Amniotic epithelial cell (primary cell): ENCODE results near the gene BMP4.

Source experiments
- DNase-seq: peaks from one replicate; pipeline ENCODE4 v3.0.0-alpha.2; 2010; ENCODE audit warnings: low read depth

Gene BMP4

DNA sequence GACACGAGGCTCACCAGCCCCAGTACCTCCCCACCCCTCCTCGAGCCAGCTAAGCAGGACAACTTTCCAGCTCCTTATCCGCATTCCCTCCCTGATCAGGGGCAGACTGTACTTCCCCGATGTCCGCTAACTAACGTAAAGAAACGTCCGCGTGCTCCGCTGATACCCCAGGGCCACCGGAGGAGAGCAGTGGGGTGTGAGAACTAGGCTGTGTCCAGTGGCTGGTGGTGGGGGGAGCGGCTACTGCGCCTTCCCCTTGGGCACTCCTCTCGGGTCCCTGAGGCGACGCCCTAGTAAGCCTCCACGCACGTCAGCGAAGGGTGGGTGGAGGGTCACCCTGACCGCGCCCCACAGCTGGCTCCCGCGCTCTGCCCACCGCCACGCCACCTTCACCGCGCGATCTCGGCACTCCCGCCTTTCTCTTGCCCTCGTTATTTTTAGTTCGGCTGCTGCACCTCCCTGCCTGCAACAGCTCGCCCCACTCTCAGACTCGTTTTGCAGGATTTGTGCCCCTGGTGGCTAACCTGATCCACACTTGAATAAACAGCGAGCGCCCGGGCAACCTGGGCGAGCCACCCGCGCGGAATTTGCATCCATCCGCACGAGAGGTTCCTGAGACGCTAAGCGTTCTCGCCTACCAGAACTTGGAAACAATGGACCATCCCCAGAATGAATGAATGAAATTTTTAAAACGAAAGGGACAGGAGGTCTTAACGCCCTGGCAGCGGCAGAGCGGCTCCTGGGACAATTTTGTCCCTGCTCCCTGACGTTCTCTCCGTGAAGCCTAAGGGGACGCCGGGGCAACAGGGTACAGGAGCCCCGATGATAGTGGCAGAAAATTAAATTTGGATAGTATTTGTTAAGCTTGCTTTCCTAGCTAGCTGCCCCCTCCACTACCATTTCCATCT lies 6.9 kb upstream of the BMP4 start:
- peak; percentile 16 for DNase-seq

DNA sequence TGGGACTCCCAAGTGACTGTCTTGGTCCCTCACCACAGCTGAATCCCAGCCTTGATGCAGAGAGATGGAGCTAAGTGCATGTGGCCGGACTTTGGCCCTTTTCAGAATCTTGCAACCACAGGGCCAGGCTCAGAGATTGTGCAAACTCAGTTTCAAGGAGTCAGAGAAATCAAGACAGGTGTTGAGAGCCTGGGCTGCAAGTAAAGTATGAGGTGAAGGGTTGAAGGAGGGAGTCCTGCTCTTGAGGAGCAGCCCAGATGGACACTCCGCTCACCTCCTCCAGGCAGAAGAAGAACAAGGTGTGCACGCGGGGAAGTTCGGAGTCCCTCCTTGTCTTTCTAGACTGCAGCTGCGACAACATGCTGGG lies 6.3 kb upstream of the BMP4 start:
- no peak for DNase-seq

DNA sequence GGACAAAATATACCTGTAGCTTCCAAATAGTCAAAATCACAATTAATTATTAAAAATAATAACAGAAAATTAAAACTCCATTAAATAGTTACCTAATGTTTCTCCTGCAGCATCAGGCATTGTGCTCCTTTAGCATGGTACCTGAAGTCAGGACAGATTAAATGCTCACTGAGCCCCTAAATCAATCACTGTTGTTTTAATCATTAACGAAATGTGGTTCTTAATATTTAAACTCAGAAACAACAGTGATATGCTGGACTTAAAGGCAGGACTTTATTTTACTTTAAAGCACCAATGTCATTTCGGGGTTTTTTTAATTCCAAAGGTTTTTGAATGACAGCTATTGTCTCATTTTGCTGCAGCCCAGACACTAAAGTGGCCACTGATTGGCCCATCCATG lies 2.0 kb upstream of the BMP4 start:
- no peak for DNase-seq

DNA sequence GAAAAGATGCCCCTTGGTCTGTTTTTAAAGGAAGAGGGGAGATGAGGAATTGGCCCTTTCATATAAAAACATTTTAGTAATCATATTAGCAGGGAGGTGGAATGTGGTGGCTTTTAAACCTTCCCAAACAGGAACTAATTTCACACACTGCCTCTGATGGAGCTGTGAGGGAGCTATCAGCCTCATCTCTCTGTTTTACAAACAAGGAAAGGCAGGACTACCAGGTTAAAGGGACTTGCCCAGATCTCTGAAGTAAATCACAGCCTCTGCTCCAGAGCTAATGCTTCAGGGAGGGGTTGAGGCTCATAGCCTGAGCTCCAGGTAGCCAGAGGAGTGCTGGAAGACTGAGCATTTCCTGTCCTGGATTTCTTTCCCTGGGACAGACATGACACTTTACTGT lies 1.1 kb upstream of the BMP4 start:
- DNase-seq, result no peak

DNA sequence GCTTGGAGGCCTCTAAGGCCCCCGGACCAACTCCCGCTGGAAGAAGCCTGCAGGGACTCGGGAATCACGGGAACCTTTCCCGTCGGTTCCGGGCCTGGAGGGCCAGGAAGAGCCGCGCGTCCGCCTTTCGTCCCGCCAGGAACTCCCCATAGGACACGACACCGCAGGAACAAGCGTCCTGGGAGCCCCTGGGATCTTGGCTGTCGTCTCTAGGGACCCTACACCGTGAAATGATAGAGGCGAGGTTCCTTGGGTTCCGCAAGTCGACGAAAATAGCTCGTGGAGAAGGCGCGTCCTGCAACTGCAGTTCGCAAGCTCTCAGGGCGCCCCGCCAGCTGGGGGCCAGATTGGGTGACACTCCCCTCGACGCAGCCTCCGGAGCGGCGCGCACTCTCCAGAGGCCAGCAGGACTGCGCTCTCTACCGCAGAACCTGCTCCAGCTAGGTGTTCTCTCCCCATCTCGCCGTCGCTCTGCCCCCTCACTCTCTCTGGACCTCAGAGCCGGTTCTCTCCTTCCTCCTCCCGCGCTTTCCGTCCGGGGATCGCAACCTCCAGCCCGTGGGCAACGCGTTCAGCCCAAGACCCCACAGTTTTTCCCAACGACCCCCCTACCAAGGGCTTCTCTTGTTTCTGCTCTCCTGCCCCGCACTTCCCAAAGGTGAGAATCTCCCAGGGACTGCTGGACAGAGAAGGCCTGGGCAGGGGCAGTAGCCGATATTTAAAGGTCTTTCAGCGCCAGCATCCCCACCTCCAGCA lies 776 bp downstream of the BMP4 start:
- DNase-seq, result no peak

DNA sequence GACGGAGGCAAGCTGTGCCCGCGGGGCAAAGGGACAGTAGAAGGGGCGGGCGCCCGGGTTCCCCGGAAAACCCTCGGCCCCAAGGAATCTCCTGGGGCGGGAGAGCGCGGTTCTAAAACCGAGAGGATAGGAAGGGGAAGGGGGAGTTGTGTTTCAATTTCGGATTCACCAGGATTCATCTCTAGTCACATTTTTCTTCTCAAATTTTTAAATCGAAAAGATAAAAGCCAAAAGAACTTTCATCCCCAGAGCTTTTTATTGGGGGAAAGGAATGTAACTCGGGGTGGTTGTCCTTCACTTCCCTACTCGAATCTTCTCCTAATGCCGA lies 1.4 kb downstream of the BMP4 start:
- no peak for DNase-seq

DNA sequence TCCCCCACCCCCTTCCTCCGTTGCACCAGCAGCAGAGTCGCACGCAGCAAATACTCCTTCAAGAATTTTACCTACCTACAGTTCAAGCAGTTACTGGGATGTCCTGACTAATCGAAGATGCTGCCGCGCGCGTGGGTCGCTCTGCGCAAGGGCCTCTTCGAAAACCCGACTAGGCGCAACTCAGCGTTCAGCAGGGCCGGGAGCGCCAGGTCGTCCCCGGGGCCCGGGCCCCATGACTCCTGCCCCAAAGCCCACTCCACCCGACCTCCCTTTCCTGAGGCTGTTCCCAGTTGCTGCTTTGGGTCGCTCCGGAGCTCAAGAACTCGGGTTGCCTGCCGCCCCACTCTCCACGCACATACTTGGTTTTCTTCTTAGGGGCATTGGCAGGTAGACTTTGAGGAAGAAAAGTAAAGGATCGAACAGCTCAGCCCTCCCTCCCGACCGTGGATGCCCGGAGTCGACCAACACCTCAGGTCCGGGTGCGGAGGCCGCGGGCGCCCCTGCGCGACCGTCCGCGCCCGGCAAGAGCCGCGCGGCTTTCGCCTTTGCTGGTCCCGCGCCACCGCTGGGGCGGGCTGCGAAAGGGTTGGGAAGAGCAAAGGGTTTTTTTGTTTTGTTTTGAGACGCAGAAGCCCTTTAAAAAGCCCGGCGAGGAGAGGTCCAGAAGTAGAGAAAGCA lies 1.9 kb downstream of the BMP4 start:
- DNase-seq, result peak; percentile 25

DNA sequence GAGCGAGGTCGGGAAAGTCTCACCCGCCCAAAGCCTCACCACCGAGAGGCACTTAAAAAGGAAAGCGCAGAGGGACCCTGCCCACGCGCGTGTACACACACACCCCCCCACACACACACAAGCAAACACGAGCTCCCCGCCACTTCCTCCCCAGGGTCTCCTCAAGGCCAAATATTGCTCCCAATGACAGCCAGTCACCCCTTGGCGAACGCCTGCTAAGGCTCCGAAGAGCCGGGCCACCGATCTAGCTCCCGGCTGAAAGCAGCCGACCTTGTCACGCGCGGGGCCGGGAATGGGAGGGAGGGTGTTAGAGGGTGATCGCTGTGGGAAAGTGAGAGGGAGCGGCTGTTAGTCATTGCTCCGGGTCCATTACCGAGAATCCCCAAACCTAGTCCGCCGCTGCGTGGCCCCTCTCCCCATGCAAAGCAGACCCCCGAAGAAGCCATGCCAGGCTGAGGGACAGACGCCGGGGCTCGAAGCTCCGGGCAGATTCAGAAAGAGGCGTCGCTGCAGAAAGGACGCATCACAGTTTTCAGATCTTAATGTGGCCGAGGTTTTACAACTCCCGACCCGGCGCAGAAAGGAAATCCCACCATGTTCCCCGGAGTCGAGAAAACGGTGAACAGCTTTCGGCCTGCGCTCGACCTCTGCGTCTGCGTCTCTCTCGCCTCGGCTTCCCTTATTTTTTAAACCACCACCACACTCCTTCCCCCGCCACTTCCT lies 2.6 kb downstream of the BMP4 start:
- peak; percentile 33 for DNase-seq

DNA sequence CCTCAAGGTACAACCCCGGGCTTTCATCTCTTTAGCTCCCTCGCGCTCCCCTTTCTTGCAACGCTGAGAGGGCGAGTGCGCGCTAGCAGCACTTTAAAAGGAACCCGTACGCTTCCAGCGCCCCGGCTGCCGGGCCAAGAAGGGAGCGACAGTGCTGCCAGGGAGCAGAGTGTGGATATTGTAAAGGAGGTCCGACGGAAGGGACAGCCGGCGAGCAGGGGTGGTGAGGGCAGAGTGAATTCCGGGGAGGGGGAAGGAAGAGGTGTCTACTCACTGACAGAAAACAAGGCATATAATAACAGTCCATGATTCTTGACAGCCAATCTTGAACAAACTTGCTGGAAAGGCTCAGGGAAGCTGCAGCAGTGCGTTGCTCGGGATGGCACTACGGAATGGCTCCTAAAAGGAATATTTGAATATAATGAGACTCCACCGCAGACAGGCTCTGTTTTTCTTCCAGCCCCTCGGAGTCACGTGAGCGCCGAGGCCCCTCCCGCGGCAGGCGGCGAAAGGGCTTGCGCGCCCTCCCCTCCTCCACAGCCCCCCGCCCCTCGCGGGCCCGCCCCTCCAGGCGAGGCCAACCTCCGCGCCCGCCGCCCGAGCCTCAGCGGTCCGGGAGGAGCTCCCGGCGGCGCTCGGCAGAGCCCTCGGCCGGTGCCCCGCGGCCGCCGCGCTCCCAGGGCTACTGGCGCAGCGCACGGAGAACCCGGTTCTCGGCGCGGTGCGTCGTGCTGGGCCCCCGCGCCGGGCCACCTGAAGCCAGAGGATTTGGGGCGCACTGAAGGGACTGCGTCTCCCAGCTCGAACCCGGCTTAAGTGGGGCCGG lies 3.4 kb downstream of the BMP4 start:
- peak; percentile 73 for DNase-seq

DNA sequence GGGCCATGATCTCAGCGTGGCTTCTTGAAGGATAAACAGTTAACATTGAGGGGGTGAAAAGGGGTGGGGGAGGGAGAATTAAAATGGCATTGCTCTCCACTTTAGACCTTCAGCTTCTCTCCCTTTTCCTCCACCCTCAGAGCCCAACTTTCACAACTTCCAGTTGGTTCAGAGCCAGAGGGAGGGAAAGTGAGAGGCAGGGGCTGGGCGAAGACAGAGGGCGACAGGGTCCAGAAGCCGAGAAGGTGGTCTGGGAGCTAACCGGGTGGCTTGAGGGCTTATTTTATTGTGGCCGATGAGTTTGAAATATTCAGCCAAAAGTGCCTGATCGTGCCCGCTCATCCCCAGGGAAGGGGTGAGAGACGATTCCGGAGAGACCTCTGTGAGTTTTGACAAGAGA lies 4.1 kb downstream of the BMP4 start:
- DNase-seq, result no peak

DNA sequence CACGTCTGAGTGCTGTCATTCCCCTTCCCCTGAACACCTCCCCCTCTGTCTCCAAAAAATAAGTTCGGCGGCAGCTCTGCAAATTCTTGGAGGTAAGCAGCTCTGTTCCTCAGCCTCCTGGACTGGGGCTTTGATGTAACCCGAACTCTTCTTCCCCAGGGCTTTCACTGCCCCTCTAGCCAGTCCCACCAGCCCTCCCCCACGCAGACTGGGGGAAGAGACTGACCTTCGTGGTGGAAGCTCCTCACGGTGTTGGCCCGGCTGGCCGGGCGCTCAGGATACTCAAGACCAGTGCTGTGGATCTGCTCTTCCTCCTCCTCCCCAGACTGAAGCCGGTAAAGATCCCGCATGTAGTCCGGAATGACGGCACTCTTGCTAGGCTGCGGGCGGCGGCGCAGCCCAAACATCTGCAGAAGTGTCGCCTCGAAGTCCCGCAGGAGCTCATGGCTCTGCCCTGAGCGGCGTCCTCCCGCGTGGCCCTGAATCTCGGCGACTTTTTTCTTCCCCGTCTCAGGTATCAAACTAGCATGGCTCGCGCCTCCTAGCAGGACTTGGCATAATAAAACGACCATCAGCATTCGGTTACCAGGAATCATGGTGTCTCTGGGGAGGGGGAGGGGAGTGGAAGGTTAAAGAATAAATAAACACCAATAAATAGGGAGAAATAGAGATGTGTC lies 4.9 kb downstream of the BMP4 start:
- no peak for DNase-seq

DNA sequence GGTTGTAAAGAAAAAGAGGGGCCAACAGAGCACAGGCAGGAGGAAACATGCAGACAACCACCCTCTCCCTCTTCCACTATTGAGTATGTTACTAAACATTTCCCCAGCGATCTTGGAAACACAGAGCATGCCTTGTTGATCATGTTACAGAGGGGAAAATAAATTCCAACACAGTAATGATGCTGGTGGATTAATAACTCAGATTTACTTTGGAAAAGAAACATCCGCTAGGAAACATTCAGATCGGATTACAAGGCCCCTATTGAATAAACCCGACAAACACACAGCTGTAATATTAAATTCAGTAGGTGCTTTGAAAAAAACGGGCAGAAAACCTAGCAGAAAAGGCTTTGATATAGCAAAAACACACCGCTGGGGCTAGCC lies 5.4 kb downstream of the BMP4 start:
- DNase-seq, result no peak

DNA sequence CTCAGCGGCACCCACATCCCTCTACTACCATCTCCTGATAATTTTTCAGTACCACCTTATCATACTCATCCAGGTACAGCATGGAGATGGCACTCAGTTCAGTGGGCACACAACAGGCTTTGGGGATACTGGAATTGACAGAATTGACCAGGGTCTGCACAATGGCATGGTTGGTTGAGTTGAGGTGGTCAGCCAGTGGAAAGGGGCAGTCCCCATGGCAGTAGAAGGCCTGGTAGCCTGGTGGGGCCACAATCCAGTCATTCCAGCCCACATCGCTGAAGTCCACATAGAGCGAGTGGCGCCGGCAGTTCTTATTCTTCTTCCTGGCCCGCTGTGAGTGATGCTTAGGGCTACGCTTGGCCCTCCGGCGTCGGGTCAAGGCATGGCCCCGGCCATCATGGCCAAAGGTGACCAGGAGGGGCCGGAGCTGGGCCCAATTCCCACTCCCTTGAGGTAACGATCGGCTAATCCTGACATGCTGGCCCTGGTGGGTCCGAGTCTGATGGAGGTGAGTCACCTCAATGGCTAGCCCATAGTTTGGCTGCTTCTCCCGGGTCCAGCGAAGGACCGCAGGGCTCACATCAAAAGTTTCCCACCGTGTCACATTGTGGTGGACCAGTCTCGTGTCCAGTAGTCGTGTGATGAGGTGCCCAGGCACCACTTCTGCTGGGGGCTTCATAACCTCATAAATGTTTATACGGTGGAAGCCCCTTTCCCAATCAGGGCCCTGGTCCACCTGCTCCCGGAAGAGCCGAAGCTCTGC lies 6.4 kb downstream of the BMP4 start:
- no peak for DNase-seq

DNA sequence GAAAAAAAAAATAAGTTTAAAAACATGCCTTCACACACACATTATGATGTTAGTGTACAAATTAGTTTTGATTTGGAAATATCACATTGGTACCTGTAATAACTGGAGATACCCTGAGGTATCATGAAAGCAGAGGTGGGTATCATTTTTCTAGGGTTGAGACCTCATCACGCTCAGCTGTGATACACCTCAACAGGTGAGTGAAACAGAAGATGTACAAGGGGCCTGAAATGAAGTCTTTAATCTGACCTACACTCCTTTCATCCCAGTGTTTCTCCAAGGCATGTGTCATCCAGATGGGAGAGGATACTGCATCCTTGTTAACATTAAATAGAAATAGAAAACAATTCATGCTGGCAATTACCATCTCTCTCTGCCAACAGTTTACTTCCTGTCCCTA lies 7.4 kb downstream of the BMP4 start:
- no peak for DNase-seq

DNA sequence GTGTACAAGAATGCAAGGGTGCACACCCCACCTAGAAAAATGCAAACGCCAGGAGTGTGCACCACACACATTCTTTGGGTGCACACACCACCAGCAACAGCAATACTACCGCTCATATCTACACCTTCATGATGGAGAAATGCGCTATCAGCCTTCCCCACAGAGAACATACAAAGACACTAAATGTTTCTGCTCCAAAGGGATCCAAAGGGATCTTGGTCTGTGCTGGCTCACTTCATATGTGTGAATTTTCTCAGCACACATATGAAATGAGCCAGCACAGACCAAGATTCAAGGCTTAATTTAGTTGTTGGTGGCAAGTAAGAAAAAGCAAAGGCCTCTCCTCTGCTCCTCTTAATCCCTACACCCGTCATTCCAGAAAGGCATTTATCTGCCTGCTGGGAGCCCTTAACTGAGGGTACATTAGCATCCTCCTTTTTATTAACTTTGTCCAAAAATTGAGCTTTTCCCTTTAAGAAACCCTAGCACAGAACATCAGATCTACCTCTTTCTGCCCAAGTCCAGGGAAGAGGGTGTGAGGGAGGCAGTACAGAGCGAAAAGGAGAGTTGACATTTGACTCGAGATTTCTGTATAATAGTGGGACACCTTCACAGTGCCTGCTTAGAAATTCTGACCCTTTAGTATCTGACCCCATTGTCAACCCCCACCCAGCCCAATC lies 8.3 kb downstream of the BMP4 start:
- DNase-seq, result no peak

DNA sequence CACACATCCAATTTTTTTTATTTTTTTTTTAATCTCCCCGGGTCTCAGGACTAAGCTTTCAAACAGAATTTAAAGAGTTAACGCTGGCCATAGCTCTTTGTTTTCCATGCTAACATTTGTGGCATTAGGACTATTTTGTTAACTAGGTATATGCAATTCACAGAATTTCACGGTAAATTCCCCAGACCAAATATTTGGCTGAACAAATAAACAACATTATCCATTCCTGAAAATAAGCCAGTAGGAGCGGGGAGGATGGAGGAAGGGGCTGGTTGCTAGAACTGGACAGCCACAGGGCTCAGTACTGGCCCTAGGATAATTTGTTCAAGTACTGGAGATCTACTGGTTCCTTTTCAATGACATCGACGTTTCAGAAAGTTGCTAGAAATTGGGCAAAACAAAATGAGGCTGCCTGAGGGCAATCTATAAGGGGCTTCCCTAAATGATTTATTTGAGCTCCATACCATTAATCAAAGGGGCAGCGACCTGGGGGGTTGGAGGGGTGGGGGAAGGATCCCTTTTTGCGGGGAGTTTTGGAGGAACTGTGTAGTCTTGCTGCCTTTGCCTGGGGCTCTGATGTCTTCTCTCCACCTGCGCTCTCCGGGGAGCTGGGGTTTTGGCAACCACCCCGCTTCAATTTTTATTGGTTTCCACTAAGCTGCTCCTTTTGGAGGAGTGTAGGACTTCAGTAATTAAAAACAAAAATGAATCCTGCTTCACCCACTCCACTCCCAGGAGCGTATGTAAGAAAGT lies 9.0 kb downstream of the BMP4 start:
- DNase-seq, result no peak

DNA sequence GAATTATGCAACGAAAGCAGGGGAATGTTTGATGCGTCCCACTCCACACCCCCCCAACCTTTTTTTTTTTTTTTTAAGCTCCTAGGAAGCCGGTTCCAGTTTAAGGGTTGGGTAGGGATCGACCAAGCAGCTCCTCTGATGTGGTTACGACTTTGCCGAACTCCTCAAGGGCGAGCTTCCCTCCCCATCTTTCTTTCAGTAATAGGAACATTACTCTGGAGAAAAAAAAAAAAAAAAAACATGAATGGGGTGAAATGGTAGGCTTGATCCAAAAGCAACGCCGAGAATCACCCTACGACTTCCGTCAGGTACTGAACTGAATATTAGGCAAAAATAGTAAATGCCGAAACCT lies 9.6 kb downstream of the BMP4 start:
- DNase-seq, result no peak

DNA sequence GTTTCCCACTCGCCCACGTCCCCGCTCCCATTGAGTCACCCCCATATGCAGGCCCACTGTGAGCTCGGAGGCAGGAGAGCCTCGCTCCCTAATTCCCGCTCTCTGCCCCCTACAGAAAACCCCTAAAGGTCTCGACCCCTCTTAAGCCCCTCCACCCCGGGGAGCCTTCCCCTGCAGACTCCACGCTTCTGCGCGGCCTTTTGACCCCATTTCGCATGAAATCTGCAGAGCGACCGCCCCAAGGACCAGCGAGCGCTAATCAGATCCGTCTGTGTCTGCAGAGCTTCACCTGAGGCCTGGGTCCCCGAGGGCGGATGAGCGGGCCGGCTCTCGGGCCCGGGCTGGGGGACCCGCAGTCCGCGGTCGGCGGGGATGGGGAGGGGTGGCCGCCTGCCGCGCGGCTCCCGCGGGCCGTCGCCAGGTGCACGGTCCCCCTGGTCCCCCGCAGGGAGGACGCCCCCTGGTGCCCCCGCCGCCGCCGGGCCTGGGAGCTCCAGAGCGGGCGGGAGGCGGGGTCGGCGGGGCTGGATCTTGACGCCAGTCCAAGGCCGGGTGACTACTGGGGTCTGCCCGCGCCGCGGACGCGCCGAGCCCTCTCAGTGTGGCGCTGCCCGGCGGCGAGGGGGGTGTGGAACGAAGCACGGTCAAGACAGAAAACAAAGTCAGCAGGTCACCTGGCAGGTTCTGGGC lies 10.1 kb downstream of the BMP4 start:
- DNase-seq, result no peak

DNA sequence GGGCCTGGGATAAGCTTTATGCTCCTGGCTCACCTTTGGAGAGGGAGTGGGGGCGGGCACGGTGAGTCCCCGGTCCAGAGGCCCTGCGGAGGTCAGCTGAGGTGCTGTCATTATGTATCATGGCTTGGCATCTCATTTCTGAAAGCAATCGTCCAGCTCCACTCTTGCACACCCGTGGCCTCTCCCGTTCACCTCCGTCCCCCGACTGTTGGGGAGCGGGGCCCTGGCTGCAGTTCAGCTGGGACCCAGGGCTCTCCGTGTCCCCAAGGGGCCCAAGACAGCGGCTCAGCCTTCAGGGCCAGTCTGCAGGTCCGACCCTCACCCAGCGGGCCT lies 10.6 kb downstream of the BMP4 start:
- DNase-seq, result no peak
